ENCODE results near the gene AUH.

Gene AUH

GRCh38 chr9:91166796-91167366 lies 194.8 kb downstream of the AUH start:
- no peak for DNase-seq (ENCODE audit: low read depth in 2 of 2)

- DNase-seq (ENCODE audit: low read depth in 2 of 2) = peak; percentile 44 to 53
Observed at GRCh38 chr9:91164724-91165520, 196.8 kb downstream of the AUH start.
